Rectal smooth muscle tissue (tissue), 1 donor: ENCODE data around the gene BBC3.

Experiments used
- H3K27ac ChIP-seq: one replicate; pipeline ENCODE4 v1.7.0; 2013; ENCODE audit warnings: low read depth, low read length, inconsistent platforms
- H3K27me3 ChIP-seq: one replicate; pipeline ENCODE4 v1.7.0; 2013; ENCODE audit warnings: low read length; ENCODE audit not compliant: control insufficient read depth, insufficient read depth
- H3K36me3 ChIP-seq: one replicate; pipeline ENCODE4 v1.7.0; 2013; ENCODE audit warnings: low read length; ENCODE audit not compliant: control insufficient read depth, insufficient read depth
- H3K4me1 ChIP-seq: one replicate; pipeline ENCODE4 v1.7.0; 2013; ENCODE audit warnings: low read length; ENCODE audit not compliant: control insufficient read depth, insufficient read depth
- H3K4me3 ChIP-seq: one replicate; pipeline ENCODE4 v1.7.0; 2013; ENCODE audit warnings: low read length
- H3K9ac ChIP-seq: one replicate; pipeline ENCODE4 v1.7.0; 2013; ENCODE audit warnings: low read length

The BBC3 gene

DNA sequence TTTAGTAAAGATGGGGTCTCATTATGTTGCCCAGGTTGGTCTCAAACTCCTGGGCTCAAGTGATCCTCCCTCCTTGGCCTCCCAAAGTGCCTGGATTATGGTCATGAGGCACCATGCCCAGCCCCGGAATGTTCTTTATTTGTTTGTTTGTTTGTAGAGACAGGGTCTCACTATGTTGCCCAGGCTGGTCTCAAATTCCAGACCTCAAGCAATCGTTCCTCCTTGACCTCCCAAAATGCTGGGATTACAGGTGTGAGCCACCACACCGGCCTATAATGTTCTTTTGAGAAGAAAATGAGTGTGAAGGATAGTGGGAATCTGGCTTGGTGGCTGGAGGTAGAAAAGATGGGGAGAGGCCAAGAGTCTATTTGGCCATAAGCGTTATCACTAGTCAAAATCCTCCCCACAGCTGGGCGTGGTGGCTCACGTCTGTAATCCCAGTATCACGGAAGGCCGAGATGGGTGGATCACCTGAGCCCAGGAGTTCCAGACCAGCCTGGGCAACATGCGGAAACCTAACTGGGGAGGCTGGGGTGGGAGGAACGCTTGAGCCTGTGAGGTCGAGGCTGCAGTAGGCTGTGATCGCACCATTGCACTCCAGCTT lies 5.2 kb upstream of the BBC3 start:
- Histone ChIP-seq H3K4me3 (no peak overlapping the region), H3K27me3 (no peaks in the 10 kb centered on the region), H3K36me3 (no peaks in the 10 kb centered on the region), H3K9ac (no peak overlapping the region), H3K4me1 (peaks cover 7% of the 10 kb centered on the region), H3K27ac (no peak overlapping the region)

DNA sequence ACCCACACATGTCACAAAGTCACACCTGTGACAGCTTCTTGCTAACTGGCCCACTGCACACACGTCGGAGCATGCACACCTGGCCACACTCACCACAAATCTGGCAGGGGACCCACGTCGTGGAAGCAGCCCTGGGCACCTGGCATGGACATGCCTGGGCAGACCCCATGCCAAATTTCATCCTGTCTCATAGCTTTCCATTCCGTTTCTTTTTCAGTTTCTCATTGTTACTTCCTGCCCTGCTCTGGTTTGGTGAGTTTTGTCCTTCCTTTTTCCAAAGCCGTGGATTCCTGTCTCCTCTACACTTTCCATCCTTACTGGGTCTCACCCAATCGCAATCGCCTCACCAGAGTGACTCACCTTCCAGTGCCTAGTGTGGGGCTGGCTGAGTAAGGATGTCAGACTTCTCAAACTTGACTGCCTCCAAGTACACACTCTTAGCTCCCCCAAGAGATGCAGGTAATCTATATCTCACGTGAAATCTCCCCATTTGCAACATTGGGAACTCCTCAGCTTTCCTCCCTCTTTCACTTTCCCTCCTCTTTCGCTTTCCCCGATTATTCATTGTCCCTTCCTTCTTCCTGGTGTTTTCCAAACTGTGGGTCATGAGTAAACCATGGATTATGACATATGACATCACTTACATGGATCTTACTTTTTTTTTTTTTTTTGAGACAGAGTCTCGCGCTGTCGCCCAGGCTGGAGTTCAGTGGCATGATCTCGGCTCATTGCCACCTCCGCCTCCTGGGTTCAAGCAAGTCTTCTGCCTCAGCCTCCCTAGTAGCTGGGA lies 1.6 kb upstream of the BBC3 start:
- Histone ChIP-seq H3K27ac (no peak overlapping the region), H3K9ac (no peak overlapping the region), H3K4me3 (peak overlapping the region; percentile 49), H3K27me3 (no peaks in the 10 kb centered on the region), H3K36me3 (no peaks in the 10 kb centered on the region), H3K4me1 (peaks cover 19% of the 10 kb centered on the region)

GRCh38 chr19:47231215-47232054 lies 436 bp upstream of the BBC3 start:
- peak overlapping the region; percentile 80 for H3K4me3 ChIP-seq
- H3K27ac ChIP-seq, result peak overlapping the region; percentile 77
- H3K9ac ChIP-seq, result peak overlapping the region; percentile 70
- no peaks in the 10 kb centered on the region for H3K36me3 ChIP-seq
- peaks cover 27% of the 10 kb centered on the region for H3K4me1 ChIP-seq
- no peaks in the 10 kb centered on the region for H3K27me3 ChIP-seq

DNA sequence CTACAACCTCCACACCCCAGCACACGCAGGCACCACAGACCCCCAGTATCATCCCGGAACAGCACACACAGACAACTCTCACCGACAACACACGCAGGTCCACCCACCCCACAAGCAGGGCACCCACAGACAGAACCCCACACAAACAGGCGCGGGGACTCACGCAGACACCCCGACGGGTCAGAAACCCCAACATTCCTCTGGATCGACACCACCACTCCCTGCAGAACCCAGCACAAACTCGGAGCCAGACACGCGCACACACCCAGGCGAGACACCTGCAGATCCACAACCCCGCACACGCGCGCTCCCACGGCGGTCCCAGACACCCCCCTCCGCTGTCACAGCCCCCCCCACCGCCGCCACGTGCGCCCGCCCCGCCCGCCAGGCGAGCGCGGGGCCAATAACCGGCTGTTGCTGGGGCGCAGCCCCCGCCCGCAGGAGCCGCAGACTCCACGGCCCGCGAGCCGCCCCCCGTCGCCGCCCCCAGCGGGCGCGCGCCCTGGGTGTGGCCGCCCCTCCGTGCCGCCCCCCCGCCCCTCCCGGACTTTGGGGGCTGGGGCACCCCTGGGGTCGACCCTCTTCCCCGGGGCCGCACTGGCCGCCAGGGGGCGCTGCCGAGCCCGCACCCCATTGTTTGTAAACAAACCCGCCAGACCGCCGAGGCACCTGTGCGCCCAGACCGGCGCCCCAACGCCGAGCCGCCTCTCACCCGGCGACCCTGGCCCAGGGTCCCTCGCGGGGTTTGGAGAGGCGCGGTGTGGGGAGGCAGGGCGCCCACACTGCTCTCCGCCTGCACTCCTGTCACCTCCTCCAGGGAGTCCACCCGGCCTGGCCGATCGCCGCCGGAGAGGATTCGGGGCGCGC lies 712 bp downstream of the BBC3 start:
- Histone ChIP-seq H3K4me1 (peaks cover 30% of the 10 kb centered on the region), H3K27ac (peak overlapping the region; percentile 100), H3K9ac (peak overlapping the region; percentile 42), H3K27me3 (no peaks in the 10 kb centered on the region), H3K36me3 (no peaks in the 10 kb centered on the region), H3K4me3 (peak overlapping the region; percentile 77)

GRCh38 chr19:47229676-47230053 lies 1.3 kb downstream of the BBC3 start:
- H3K4me3 ChIP-seq, result peak overlapping the region; percentile 71
- H3K4me1 ChIP-seq, result peaks cover 30% of the 10 kb centered on the region

DNA sequence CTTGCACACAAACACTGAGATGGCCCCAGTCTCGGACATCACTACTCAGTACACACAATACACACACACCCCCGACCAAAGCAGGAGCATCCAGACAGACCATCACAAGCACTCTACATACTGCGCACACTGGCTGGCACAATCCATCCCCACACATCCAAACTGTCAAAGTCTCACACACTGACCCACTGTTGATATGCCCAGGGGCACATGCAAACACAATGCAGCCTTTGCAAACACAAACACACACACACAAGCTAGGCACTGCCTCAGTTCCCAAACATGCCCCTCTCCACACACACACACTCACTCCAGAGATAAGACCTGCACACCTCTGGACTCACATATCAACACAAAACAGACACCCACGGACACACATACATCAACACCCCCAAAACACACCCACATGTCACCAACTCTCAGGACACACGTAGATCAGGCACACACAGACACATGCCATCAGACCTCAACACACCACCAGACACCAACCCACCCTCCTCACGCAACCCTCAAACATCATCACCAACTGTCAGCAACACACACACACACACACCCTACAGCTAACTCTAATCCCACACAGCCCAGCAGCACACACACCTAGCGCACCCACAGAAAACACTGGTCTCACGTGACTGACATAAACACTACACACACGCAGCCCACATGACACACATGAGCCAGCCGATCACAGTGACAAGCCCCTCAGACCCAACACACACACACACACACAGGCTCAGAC lies 1.9 kb downstream of the BBC3 start:
- Histone ChIP-seq H3K27me3 (no peaks in the 10 kb centered on the region), H3K27ac (peak overlapping the region; percentile 100), H3K36me3 (no peaks in the 10 kb centered on the region), H3K9ac (peak overlapping the region; percentile 38), H3K4me1 (peaks cover 30% of the 10 kb centered on the region), H3K4me3 (peak overlapping the region; percentile 71)

More at GRCh38 chr19:47229676-47230053, 1.3 kb downstream of the BBC3 start:
- peak overlapping the region; percentile 100 for H3K27ac ChIP-seq
- no peaks in the 10 kb centered on the region for H3K36me3 ChIP-seq
- no peaks in the 10 kb centered on the region for H3K27me3 ChIP-seq
- peak overlapping the region; percentile 42 for H3K9ac ChIP-seq

GRCh38 chr19:47228168-47228936 lies 2.6 kb downstream of the BBC3 start:
- H3K4me3 ChIP-seq, result peak overlapping the region; percentile 75
- peaks cover 3% of the 10 kb centered on the region for H3K36me3 ChIP-seq
- peak overlapping the region; percentile 38 for H3K9ac ChIP-seq
- peak overlapping the region; percentile 100 for H3K27ac ChIP-seq
- H3K27me3 ChIP-seq, result no peaks in the 10 kb centered on the region
- peaks cover 30% of the 10 kb centered on the region for H3K4me1 ChIP-seq

DNA sequence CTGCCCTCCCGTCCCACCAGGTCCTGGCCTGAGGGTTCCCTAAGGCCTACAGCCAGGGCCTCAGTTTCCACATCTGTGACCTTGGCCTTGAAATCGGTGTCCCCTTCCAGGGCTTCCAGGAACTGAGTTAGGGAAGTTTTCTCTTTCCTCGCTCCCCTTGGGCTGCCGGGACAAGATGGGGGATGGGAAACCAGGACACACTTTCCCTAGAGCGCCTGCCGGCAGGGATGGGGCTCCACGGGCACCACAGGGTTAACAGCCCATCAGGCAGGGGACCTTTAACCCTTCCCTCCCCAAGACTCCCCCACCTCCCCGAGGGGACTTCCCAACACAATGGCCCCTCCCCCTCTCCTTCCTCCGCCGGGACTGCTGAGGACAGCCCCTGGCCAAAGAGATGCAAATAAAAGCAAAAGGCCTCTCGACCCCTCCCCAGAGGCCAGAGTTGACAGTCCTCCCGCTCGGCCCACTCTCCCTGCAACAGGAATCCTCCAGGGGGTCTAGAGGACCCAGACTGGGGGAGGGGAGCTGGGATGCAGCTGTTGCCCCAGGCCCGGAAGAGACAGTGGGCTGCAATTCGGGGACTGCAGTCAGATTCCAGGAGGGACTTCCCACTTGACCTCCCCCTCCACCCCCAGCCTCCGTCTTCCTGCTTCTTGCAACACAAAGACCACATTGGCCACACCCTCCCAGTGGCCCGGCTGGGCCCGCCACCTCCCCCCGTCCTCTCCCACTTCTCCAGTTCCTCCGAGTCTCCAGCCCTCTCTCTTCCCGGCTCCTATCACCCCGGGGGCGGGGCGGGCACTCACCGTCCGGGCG lies 3.4 kb downstream of the BBC3 start:
- Histone ChIP-seq H3K4me1 (peaks cover 30% of the 10 kb centered on the region), H3K9ac (peak overlapping the region; percentile 74), H3K27ac (peak overlapping the region; percentile 100), H3K36me3 (peaks cover 3% of the 10 kb centered on the region), H3K27me3 (no peaks in the 10 kb centered on the region), H3K4me3 (peak overlapping the region; percentile 75)

GRCh38 chr19:47226426-47227351 lies 4.3 kb downstream of the BBC3 start:
- peaks cover 3% of the 10 kb centered on the region for H3K36me3 ChIP-seq
- H3K27me3 ChIP-seq, result no peaks in the 10 kb centered on the region
- H3K9ac ChIP-seq, result peak overlapping the region; percentile 70
- H3K4me1 ChIP-seq, result peaks cover 29% of the 10 kb centered on the region
- peak overlapping the region; percentile 75 for H3K4me3 ChIP-seq
- H3K27ac ChIP-seq, result peak overlapping the region; percentile 100
